ENCODE results near the gene RASGRP1. TPM values are rescaled to one million over a fixed set of nuclear protein-coding genes. Genes with fewer than 3 reads are reported as not detected.

The RASGRP1 gene
- total RNA-seq, 1 donor from 2014 or later = 2.3 TPM

- no peaks in the 10 kb centered on the region for H3K9me3 ChIP-seq
- no peaks in the 10 kb centered on the region for H3K27me3 ChIP-seq (ENCODE audit: low read depth)
- intact Hi-C loops (cut with DNase I) = no loop called here
- no peak overlapping the region for H3K27ac ChIP-seq
- no peak for DNase-seq
- H3K36me3 ChIP-seq = no peaks in the 10 kb centered on the region
- no peak overlapping the region for H3K4me3 ChIP-seq
- no peak for TF ChIP-seq CTCF (IDR thresholded peaks at IDR 0.05)
- H3K4me1 ChIP-seq = peaks cover 26% of the 10 kb centered on the region
- ATAC-seq = no peak
Observed at GRCh38 chr15:38458646-38459045, 106.0 kb downstream of the RASGRP1 start.

- Histone ChIP-seq H3K27me3 (ENCODE audit: low read depth) (no peaks in the 10 kb centered on the region), H3K36me3 (no peaks in the 10 kb centered on the region), H3K4me1 (peaks cover 21% of the 10 kb centered on the region), H3K4me3 (peak overlapping the region; percentile 88), H3K9me3 (no peaks in the 10 kb centered on the region), H3K27ac (no peak overlapping the region)
- TF ChIP-seq CTCF (IDR thresholded peaks at IDR 0.05) = no peak
- intact Hi-C loops (cut with DNase I) = no loop called here
- DNase-seq (no peak), ATAC-seq (no peak)
Observed at GRCh38 chr15:38455092-38455491, 109.5 kb downstream of the RASGRP1 start.

- H3K9me3 ChIP-seq = no peaks in the 10 kb centered on the region
- intact Hi-C loops (cut with DNase I) = no loop called here
- ATAC-seq = peak in 1 of 2 donors; percentile 28
- H3K4me1 ChIP-seq = peaks cover 21% of the 10 kb centered on the region
- DNase-seq = no peak
- no peaks in the 10 kb centered on the region for H3K36me3 ChIP-seq
- no peaks in the 10 kb centered on the region for H3K27me3 ChIP-seq (ENCODE audit: low read depth)
- H3K27ac ChIP-seq = peak overlapping the region; percentile 89
- no peak for TF ChIP-seq CTCF (IDR thresholded peaks at IDR 0.05)
- peak overlapping the region; percentile 88 for H3K4me3 ChIP-seq
Observed at GRCh38 chr15:38454696-38455090, 109.9 kb downstream of the RASGRP1 start.

- no peak for TF ChIP-seq CTCF (IDR thresholded peaks at IDR 0.05)
- peaks cover 21% of the 10 kb centered on the region for H3K4me1 ChIP-seq
- H3K9me3 ChIP-seq = no peaks in the 10 kb centered on the region
- no peaks in the 10 kb centered on the region for H3K27me3 ChIP-seq (ENCODE audit: low read depth)
- ATAC-seq = peak; percentile 98
- peak within 1 kb of the TSS; percentile 89 for H3K27ac ChIP-seq
- H3K4me3 ChIP-seq = peak within 1 kb of the TSS; percentile 88
- no peaks in the 10 kb centered on the region for H3K36me3 ChIP-seq
- peak; percentile 91 for DNase-seq
- intact Hi-C loops (cut with DNase I) = no loop called here
Observed at GRCh38 chr15:38453971-38454695, 110.5 kb downstream of the RASGRP1 start, which contains the start of gene FAM98B. TSS of gene FAM98B (plus strand) at chr15:38454127. CDS start at chr15:38454162, 35 bp downstream.

- peak; percentile 14 to 30 for ATAC-seq
- TF ChIP-seq CTCF (IDR thresholded peaks at IDR 0.05) = no peak
- intact Hi-C loops (cut with DNase I) = loop anchor here (10.0 kb wide), 1 partner anchor 254 kb away; no protein-coding TSS in a partner anchor
- Histone ChIP-seq H3K9me3 (no peaks in the 10 kb centered on the region), H3K4me1 (no peaks in the 10 kb centered on the region), H3K27me3 (ENCODE audit: low read depth) (peaks cover 6% of the 10 kb centered on the region), H3K27ac (no peak overlapping the region), H3K4me3 (no peak overlapping the region), H3K36me3 (no peaks in the 10 kb centered on the region)
- no peak for DNase-seq
Observed at GRCh38 chr15:38441130-38441519, 123.5 kb downstream of the RASGRP1 start.

All from lower lobe of right lung (tissue), 2 donors.